Measurements from ENCODE around the gene SLC49A3. TPM values are rescaled to one million over a fixed set of nuclear protein-coding genes. Genes with fewer than 3 reads are reported as not detected.

The SLC49A3 gene
- total RNA-seq, 1 experiment from 2014 or later: 6.9 TPM

DNA sequence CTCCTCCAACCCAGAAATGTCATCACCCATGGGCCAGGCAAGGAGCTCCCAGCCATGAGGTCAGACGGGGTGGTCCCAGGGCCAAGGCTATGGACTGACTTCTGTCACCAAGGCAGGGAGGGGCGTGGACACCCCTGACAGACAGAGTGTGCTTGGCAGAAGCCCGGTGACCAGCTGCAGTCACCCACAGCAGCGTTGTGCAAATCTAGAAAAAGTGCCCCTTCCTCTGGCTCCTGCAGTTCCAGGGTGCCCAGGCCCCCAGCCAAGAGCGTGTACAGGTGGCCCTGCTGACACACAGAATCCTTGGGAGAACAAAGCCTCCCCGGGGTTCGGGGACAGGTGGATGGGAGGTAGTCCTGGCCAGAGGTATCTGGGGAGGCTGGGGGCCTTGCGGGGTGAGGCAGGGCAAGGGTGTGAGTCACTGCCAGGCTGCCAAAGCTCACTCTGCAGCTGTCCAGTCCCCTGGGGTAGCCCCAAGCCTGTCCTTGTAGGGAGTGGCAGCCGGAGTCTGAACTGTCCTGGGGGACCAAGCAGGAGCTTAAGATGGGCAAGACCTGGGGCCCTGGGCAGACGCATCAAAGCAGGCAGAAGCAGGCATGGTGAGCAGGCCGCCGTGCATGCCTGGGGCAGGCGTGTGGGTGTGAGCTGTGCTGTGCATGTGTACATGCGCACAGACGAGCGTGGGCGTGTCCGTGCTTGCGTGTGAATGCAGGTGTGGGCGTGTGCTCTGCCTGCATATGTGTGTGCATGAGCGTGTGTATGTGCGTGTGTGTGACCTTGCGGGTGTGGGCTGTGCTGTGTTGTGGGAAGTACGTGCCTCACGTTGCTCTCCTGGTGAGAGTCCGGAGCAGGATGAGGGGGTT lies 11.3 kb downstream of the SLC49A3 start:
- H3K9me3 ChIP-seq (ENCODE audit: control insufficient read depth, low read depth, low read length): no peaks in the 10 kb centered on the region
- no peak overlapping the region for H3K27ac ChIP-seq (ENCODE audit: insufficient read length, low read depth, low read length)
- peaks cover 5% of the 10 kb centered on the region; the same call in 1 of the 2 replicates for H3K79me2 ChIP-seq (ENCODE audit: insufficient read depth, low read length)
- H2BK12ac ChIP-seq (ENCODE audit: insufficient read length, low read depth, low read length): no peak overlapping the region
- H2BK5ac ChIP-seq (ENCODE audit: insufficient read length, low read length): no peak overlapping the region
- no peak overlapping the region for H3K56ac ChIP-seq (ENCODE audit: insufficient read length, low read depth, low read length)
- peaks cover 4% of the 10 kb centered on the region for H4K20me1 ChIP-seq (ENCODE audit: control insufficient read depth, insufficient read depth, insufficient read length)
- H2BK120ac ChIP-seq (ENCODE audit: low read depth, low read length, poor library complexity, severe bottlenecking): no peak overlapping the region
- no CpG with 5 or more reads among the region's 26 CpGs for WGBS (ENCODE audit: extremely low coverage, insufficient read length, low lambda C conversion rate)
- H4K8ac ChIP-seq (replicated peaks; ENCODE audit: insufficient read length, low read depth, low read length): no peak overlapping the region
- no peak overlapping the region for H2AFZ ChIP-seq (ENCODE audit: low read length)
- H3K18ac ChIP-seq (ENCODE audit: insufficient read length, low read depth, low read length): no peak overlapping the region
- peak overlapping the region; percentile 73 for H3K23ac ChIP-seq (ENCODE audit: insufficient read length, low read depth, low read length)
- H2BK15ac ChIP-seq (ENCODE audit: low read depth, low read length): no peak overlapping the region; the same call in 1 of the 2 replicates
- peaks cover 11% of the 10 kb centered on the region for H3K27me3 Mint-ChIP-seq (ENCODE audit: low read depth)
- H3K9ac ChIP-seq (ENCODE audit: extremely low read depth, insufficient read length, low read length): no peak overlapping the region
- no peak overlapping the region for H2AK5ac ChIP-seq (ENCODE audit: insufficient read length, low read length)
- 0 out of 2 replicates have a peak, but pooled peaks cover 3% of the 10 kb centered on the region for H3K4me1 ChIP-seq (ENCODE audit: insufficient read depth, low read length)
- peaks cover 3% of the 10 kb centered on the region for H3K79me1 ChIP-seq (ENCODE audit: insufficient read depth, low read depth, low read length, poor library complexity, severe bottlenecking)
- H4K5ac ChIP-seq (ENCODE audit: insufficient read length, low read depth, low read length): no peak overlapping the region
- H3K4me1 Mint-ChIP-seq: peaks cover 6 to 18% of the 10 kb centered on the region in 2 experiments
- no peaks in the 10 kb centered on the region; a peak in 1 of 5 replicates for H3K9me3 Mint-ChIP-seq
- peak overlapping the region; percentile 44; the same call in 1 of the 2 replicates for H3K14ac ChIP-seq (ENCODE audit: insufficient read depth, low read length)
- DNase-seq: peak; percentile 29
- peak overlapping the region in 1 of 2 experiments; percentile 23; a peak in 1 of 5 replicates for H3K4me3 Mint-ChIP-seq
- H3K36me3 Mint-ChIP-seq (ENCODE audit: insufficient read depth in 1 of 3, low read depth in 3 of 3): peaks cover 6 to 10% (median 9%) of the 10 kb centered on the region in 3 experiments; a peak in 6 of 7 replicates
- no peak for TF ChIP-seq CTCF (conservative IDR thresholded peaks at IDR 0.05)
- H3K27me3 ChIP-seq (ENCODE audit: insufficient read depth, low read length): no peaks in the 10 kb centered on the region
- no peak overlapping the region for H4K91ac ChIP-seq (ENCODE audit: insufficient read length, low read depth, low read length)
- H3K23me2 ChIP-seq (ENCODE audit: insufficient read length, low read depth, low read length, poor library complexity, severe bottlenecking): peaks cover 20% of the 10 kb centered on the region
- no peak overlapping the region for H3K27ac Mint-ChIP-seq
- H3K4ac ChIP-seq (ENCODE audit: low read depth, low read length): no peak overlapping the region
- H3K4me2 ChIP-seq (ENCODE audit: insufficient read depth, insufficient read length, low read length): no peak overlapping the region
- H2BK20ac ChIP-seq (ENCODE audit: low read depth, low read length, poor library complexity, severe bottlenecking): no peak overlapping the region
- H3T11ph ChIP-seq (ENCODE audit: low read length): no peak overlapping the region
